HG02852 (cell line): ENCODE data around the gene FAM217A.

ENCODE experiments used
- ATAC-seq: cut with Tn5 transposase; IDR thresholded peaks from one replicate; pipeline ENCODE4 v1.9.1; 2021; ENCODE audit warnings: mild to moderate bottlenecking, moderate library complexity; ENCODE audit not compliant: unreplicated experiment

Gene FAM217A

GRCh38 chr6:4021854-4022695 is 56.9 kb downstream of the FAM217A start:
- ATAC-seq: peak; percentile 4

GRCh38 chr6:4021133-4021853 is 57.6 kb downstream of the FAM217A start:
- peak; percentile 62 for ATAC-seq

- ATAC-seq: no peak
These were observed 58.2 kb downstream of the FAM217A start for GRCh38 chr6:4020822-4021132.

- no peak for ATAC-seq
These were observed 60.1 kb downstream of the FAM217A start for GRCh38 chr6:4018924-4019236.
